Subcutaneous abdominal adipose tissue (tissue), 5 donors: ENCODE results near the gene TCAP.
"Not testable (repeated sequence)": the region's sequence is repeated elsewhere in the genome, so short reads cannot be mapped to it uniquely, and the experiment has no call there.

Experiments used
- H3K27ac ChIP-seq: one replicate; pipeline ENCODE4 v1.7.0; 2013; ENCODE audit warnings: low read depth, mild to moderate bottlenecking, inconsistent platforms, low read length, moderate library complexity
- H3K27me3 ChIP-seq, 5 donors: one replicate each; pipeline ENCODE4 v1.7.0; 2013; ENCODE audit warnings: low read length in 5 of 5, inconsistent platforms in 1 of 5; ENCODE audit not compliant: control insufficient read depth in 5 of 5, insufficient read depth in 4 of 5
- H3K36me3 ChIP-seq, 5 donors: one replicate each; pipeline ENCODE4 v1.7.0; 2013; ENCODE audit warnings: low read length in 5 of 5; ENCODE audit not compliant: control insufficient read depth in 5 of 5, insufficient read depth in 5 of 5
- H3K4me1 ChIP-seq, 5 donors: one replicate each; pipeline ENCODE4 v1.7.0; 2013; ENCODE audit warnings: low read length in 5 of 5, mild to moderate bottlenecking in 3 of 5, moderate library complexity in 1 of 5; ENCODE audit not compliant: control insufficient read depth in 5 of 5, insufficient read depth in 5 of 5
- H3K4me3 ChIP-seq, 5 donors: one replicate each; pipeline ENCODE4 v1.7.0; 2013; ENCODE audit warnings: low read length in 5 of 5, low read depth in 1 of 5
- H3K9ac ChIP-seq, 5 donors: one replicate each; pipeline ENCODE4 v1.7.0; 2013; ENCODE audit warnings: low read length in 5 of 5, mild to moderate bottlenecking in 4 of 5, moderate library complexity in 3 of 5
- H3K9me3 ChIP-seq, 5 donors: one replicate each; pipeline ENCODE4 v1.7.0; 2013; ENCODE audit warnings: low read length in 5 of 5; ENCODE audit not compliant: control insufficient read depth in 5 of 5
- donor health status: healthy.
- donor health status: healthy.
- donor health status: healthy.
- donor health status: healthy.
- donor health status: healthy.

Gene TCAP

GRCh38 chr17:39696731-39697130 is 31.6 kb downstream of the TCAP start:
- H3K27ac ChIP-seq = no peak overlapping the region
- peaks cover 0 to 15% (median 13%) of the 10 kb centered on the region in 5 donors for H3K4me1 ChIP-seq
- H3K4me3 ChIP-seq = no peak overlapping the region
- H3K27me3 ChIP-seq = peaks cover 0 to 16% (median 7%) of the 10 kb centered on the region in 5 donors
- H3K9ac ChIP-seq = no peak overlapping the region
- peaks cover 0 to 5% (median 3%) of the 10 kb centered on the region in 5 donors for H3K36me3 ChIP-seq
- H3K9me3 ChIP-seq = no peaks in the 10 kb centered on the region

GRCh38 chr17:39697961-39698360 is 32.8 kb downstream of the TCAP start:
- H3K27me3 ChIP-seq = peaks cover 0 to 16% (median 8%) of the 10 kb centered on the region in 5 donors
- H3K27ac ChIP-seq = no peak overlapping the region
- H3K36me3 ChIP-seq = peaks cover 0 to 5% (median 3%) of the 10 kb centered on the region in 5 donors
- no peaks in the 10 kb centered on the region for H3K9me3 ChIP-seq
- H3K9ac ChIP-seq = no peak overlapping the region
- peaks cover 0 to 15% (median 13%) of the 10 kb centered on the region in 5 donors for H3K4me1 ChIP-seq
- no peak overlapping the region for H3K4me3 ChIP-seq

DNA sequence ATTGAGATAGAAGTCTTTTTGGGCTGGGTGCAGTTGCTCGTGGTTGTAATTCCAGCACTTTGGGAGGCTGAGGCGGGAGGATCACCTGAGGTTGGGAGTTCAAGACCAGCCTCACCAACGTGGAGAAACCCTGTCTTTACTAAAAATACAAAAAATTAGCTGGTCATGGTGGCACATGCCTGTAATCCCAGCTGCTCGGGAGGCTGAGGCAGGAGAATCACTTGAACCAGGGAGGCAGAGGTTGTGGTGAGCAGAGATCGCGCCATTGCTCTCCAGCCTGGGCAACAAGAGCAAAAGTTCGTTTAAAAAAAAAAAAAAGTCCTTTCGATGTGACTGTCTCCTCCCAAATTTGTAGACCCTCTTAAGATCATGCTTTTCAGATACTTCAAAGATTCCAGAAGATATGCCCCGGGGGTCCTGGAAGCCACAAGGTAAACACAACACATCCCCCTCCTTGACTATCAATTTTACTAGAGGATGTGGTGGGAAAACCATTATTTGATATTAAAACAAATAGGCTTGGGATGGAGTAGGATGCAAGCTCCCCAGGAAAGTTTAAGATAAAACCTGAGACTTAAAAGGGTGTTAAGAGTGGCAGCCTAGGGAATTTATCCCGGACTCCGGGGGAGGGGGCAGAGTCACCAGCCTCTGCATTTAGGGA is 34.1 kb downstream of the TCAP start:
- Histone ChIP-seq H3K4me1 (peaks cover 0 to 15% (median 13%) of the 10 kb centered on the region in 5 donors), H3K4me3 (peak overlapping the region; percentile 46 to 66 (median 62)), H3K27me3 (peaks cover 0 to 16% (median 8%) of the 10 kb centered on the region in 5 donors), H3K9ac (peak overlapping the region in 4 of 5 donors; percentile 33 to 63 (median 52))
- H3K27ac ChIP-seq, H3K36me3 ChIP-seq, H3K9me3 ChIP-seq: not testable (repeated sequence)

DNA sequence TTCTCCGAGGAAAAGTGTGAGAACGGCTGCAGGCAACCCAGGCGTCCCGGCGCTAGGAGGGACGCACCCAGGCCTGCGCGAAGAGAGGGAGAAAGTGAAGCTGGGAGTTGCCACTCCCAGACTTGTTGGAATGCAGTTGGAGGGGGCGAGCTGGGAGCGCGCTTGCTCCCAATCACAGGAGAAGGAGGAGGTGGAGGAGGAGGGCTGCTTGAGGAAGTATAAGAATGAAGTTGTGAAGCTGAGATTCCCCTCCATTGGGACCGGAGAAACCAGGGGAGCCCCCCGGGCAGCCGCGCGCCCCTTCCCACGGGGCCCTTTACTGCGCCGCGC is 34.6 kb downstream of the TCAP start, which contains the start of gene ERBB2:
Gene ERBB2 (plus strand): TSS at position 247 of the 330 bp plus-strand sequence. CDS start 175 bp downstream, outside the sequence.
- no peaks in the 10 kb centered on the region for H3K9me3 ChIP-seq
- H3K9ac ChIP-seq = peak within 1 kb of the TSS in 4 of 5 donors; percentile 33 to 64 (median 58)
- peaks cover 0 to 16% (median 8%) of the 10 kb centered on the region in 5 donors for H3K27me3 ChIP-seq
- no peak within 1 kb of the TSS for H3K27ac ChIP-seq
- H3K4me3 ChIP-seq = peak within 1 kb of the TSS; percentile 46 to 66 (median 62)
- H3K36me3 ChIP-seq = peaks cover 0 to 4% (median 3%) of the 10 kb centered on the region in 5 donors
- H3K4me1 ChIP-seq = peaks cover 0 to 15% (median 13%) of the 10 kb centered on the region in 5 donors

DNA sequence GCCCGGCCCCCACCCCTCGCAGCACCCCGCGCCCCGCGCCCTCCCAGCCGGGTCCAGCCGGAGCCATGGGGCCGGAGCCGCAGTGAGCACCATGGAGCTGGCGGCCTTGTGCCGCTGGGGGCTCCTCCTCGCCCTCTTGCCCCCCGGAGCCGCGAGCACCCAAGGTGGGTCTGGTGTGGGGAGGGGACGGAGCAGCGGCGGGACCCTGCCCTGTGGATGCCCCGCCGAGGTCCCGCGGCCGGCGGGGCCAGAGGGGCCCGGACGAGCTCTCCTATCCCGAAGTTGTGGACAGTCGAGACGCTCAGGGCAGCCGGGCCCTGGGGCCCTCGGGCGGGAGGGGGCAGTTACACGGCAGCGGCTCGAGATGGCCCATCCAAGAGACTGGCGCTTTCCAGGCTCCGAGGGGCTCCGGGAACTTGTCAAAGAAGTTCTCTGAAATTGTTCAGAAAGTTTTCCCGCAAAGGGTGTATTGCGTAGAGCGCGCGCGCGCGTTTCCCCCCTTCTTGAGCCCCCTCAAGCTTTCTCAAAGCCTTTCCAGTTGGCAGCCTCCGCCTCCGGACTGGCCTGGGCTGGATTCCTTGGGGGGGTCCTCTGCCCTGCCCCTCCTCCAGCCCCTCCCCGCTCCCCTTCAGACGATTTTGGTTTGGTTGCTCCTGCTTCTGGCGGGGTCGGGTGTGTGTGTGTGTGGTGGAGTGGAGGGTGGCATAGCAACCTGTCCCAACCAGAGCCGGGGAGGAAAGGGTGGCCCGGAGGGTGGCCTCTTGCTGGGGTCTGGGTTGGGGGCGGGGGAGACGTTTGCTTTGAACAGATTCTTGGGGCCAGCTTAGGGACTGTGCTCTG is 35.2 kb downstream of the TCAP start:
- peak overlapping the region in 4 of 5 donors; percentile 62 to 66 (median 64) for H3K4me3 ChIP-seq
- H3K27ac ChIP-seq = no peak overlapping the region
- peaks cover 0 to under 1% (median 0%) of the 10 kb centered on the region in 5 donors for H3K36me3 ChIP-seq
- H3K9ac ChIP-seq = peak overlapping the region in 4 of 5 donors; percentile 2 to 64 (median 58)
- H3K4me1 ChIP-seq = peaks cover 0 to 15% (median 13%) of the 10 kb centered on the region in 5 donors
- H3K27me3 ChIP-seq = peaks cover 0 to 16% (median 8%) of the 10 kb centered on the region in 5 donors
- no peaks in the 10 kb centered on the region for H3K9me3 ChIP-seq

DNA sequence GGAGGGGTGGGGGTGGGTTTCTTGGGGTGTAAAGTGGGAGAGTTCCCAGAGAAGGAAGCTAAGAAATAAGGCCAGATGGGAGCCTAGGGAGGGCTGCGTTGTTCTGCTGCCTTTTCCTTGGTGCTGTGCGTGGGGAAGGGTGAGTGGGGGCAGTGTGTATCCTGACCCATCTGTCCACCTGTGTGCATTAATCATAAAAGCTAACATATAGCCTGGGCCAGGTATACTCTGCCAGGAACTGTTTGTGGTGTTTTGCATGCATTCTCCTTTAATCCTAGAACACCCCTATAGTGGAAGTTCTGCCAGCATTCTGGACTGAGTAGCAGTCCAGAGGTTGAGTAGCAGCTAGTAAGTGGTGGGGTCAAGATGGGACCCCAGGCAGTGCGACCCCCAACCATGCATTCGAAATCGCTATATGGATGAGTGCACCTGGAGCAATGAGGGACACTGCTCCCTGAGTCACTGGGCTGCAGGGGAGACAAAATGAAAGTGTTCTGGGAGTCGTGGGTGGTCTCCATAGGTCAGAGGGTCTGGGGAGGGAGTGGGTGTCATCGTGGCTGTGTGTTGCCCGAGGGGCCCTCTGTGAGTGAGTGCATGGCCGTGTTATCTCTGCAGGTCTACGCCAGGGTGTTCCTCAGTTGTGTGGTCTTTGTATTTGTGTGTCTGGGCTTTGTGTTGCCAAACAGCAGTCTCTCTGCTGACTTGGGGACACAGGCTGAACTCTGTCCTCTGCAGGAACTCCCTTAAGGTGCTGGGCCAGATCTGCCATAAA is 36.0 kb downstream of the TCAP start:
- H3K27ac ChIP-seq = no peak overlapping the region
- no peaks in the 10 kb centered on the region for H3K36me3 ChIP-seq
- peaks cover 0 to 16% (median 8%) of the 10 kb centered on the region in 5 donors for H3K27me3 ChIP-seq
- peak overlapping the region in 1 of 5 donors; percentile 21 for H3K9ac ChIP-seq
- no peaks in the 10 kb centered on the region for H3K9me3 ChIP-seq
- H3K4me3 ChIP-seq = peak overlapping the region in 2 of 5 donors; percentile 42 to 62
- peaks cover 0 to 15% (median 13%) of the 10 kb centered on the region in 5 donors for H3K4me1 ChIP-seq

- Histone ChIP-seq H3K27ac (no peak overlapping the region), H3K9ac (no peak overlapping the region), H3K9me3 (no peaks in the 10 kb centered on the region), H3K4me1 (peaks cover 0 to 15% (median 13%) of the 10 kb centered on the region in 5 donors), H3K36me3 (peaks cover 0 to 2% (median under 1%) of the 10 kb centered on the region in 5 donors), H3K4me3 (peak overlapping the region in 1 of 5 donors; percentile 6), H3K27me3 (peaks cover 0 to 13% (median 8%) of the 10 kb centered on the region in 5 donors)
Measured at GRCh38 chr17:39701784-39702422, 36.8 kb downstream of the TCAP start.

GRCh38 chr17:39702901-39703893 is 38.0 kb downstream of the TCAP start:
- Histone ChIP-seq H3K9me3 (no peaks in the 10 kb centered on the region), H3K9ac (no peak overlapping the region), H3K4me1 (peaks cover 0 to 15% (median 13%) of the 10 kb centered on the region in 5 donors), H3K4me3 (no peak overlapping the region), H3K27ac (no peak overlapping the region), H3K36me3 (peaks cover 0 to 11% (median 8%) of the 10 kb centered on the region in 5 donors), H3K27me3 (peaks cover 0 to 13% (median 8%) of the 10 kb centered on the region in 5 donors)
